Measurements from ENCODE around the gene RIC1. TPM values are rescaled to one million over a fixed set of nuclear protein-coding genes. Genes with fewer than 3 reads are reported as not detected.
"Not testable (repeated sequence)": the region's sequence is repeated elsewhere in the genome, so short reads cannot be mapped to it uniquely, and the experiment has no call there.

The RIC1 gene
- total RNA-seq, 3 donors from 2014 or later, result 42.6 to 74.5 (median 53.1) TPM

GRCh38 chr9:5646116-5646515, 17.2 kb downstream of the RIC1 start:
- DNase-seq (ENCODE audit: low spot score in 2 of 2), result no peak
- H3K4me1 ChIP-seq, result no peaks in the 10 kb centered on the region
- no peaks in the 10 kb centered on the region for H3K36me3 ChIP-seq
- no peak overlapping the region for H3K4me3 ChIP-seq
- no peak for TF ChIP-seq CTCF (IDR thresholded peaks at IDR 0.05)
- TF ChIP-seq POLR2AphosphoS5 (IDR thresholded peaks at IDR 0.05), result no peak
- no peak for TF ChIP-seq POLR2A (IDR thresholded peaks at IDR 0.05)
- no peaks in the 10 kb centered on the region for H3K27me3 ChIP-seq
- no peak overlapping the region for H3K27ac ChIP-seq
- intact Hi-C loops (cut with DNase I; ENCODE audit: low total_unique reads), result no loop called here
- peaks cover 10 to 15% of the 10 kb centered on the region in 2 donors for H3K9me3 ChIP-seq

GRCh38 chr9:5650356-5651105, 21.6 kb downstream of the RIC1 start:
- Histone ChIP-seq H3K36me3 (no peaks in the 10 kb centered on the region), H3K9me3 (peaks cover 15 to 44% of the 10 kb centered on the region in 2 donors), H3K4me3 (no peak overlapping the region), H3K27me3 (no peaks in the 10 kb centered on the region), H3K27ac (no peak overlapping the region), H3K4me1 (no peaks in the 10 kb centered on the region)
- no peak for DNase-seq (ENCODE audit: low spot score in 2 of 2)
- intact Hi-C loops (cut with DNase I; ENCODE audit: low total_unique reads), result no loop called here
- TF ChIP-seq POLR2AphosphoS5 (IDR thresholded peaks at IDR 0.05) (no peak), CTCF (IDR thresholded peaks at IDR 0.05) (no peak), POLR2A (IDR thresholded peaks at IDR 0.05) (no peak)

GRCh38 chr9:5651246-5651645, 22.3 kb downstream of the RIC1 start:
- intact Hi-C loops (cut with DNase I; ENCODE audit: low total_unique reads), result no loop called here
- DNase-seq (ENCODE audit: low spot score in 2 of 2), result no peak
- peaks cover 15 to 44% of the 10 kb centered on the region in 2 donors for H3K9me3 ChIP-seq
- H3K27ac ChIP-seq, result no peak overlapping the region
- no peaks in the 10 kb centered on the region for H3K36me3 ChIP-seq
- H3K4me1 ChIP-seq, result no peaks in the 10 kb centered on the region
- H3K27me3 ChIP-seq, result no peaks in the 10 kb centered on the region
- TF ChIP-seq CTCF (IDR thresholded peaks at IDR 0.05), result no peak
- no peak for TF ChIP-seq POLR2A (IDR thresholded peaks at IDR 0.05)
- TF ChIP-seq POLR2AphosphoS5 (IDR thresholded peaks at IDR 0.05), result no peak
- H3K4me3 ChIP-seq, result no peak overlapping the region

- Histone ChIP-seq H3K27me3 (no peaks in the 10 kb centered on the region), H3K27ac (no peak overlapping the region), H3K36me3 (peaks cover 4% of the 10 kb centered on the region), H3K4me3 (no peak overlapping the region), H3K9me3 (peaks cover 15 to 44% of the 10 kb centered on the region in 2 donors), H3K4me1 (no peaks in the 10 kb centered on the region)
- no peak for DNase-seq (ENCODE audit: low spot score in 2 of 2)
- intact Hi-C loops (cut with DNase I; ENCODE audit: low total_unique reads), result no loop called here
- no peak for TF ChIP-seq CTCF (IDR thresholded peaks at IDR 0.05)
- TF ChIP-seq POLR2AphosphoS5 (IDR thresholded peaks at IDR 0.05), result no peak
- TF ChIP-seq POLR2A (IDR thresholded peaks at IDR 0.05), result no peak
These were observed 23.9 kb downstream of the RIC1 start for GRCh38 chr9:5652821-5653220.

GRCh38 chr9:5662804-5663203, 33.9 kb downstream of the RIC1 start:
- H3K36me3 ChIP-seq; H3K9me3 ChIP-seq; H3K27me3 ChIP-seq; intact Hi-C loops (cut with DNase I; ENCODE audit: low total_unique reads); H3K4me3 ChIP-seq; DNase-seq (ENCODE audit: low spot score in 2 of 2); H3K4me1 ChIP-seq; H3K27ac ChIP-seq: not testable (repeated sequence)

Data from breast epithelium (tissue), 4 donors.